Cerebellar cortex (tissue), 1 donor: Measurements from ENCODE around the gene GLRA1.
"Not testable (repeated sequence)": the region's sequence is repeated elsewhere in the genome, so short reads cannot be mapped to it uniquely, and the experiment has no call there.

ENCODE experiments used
- DNase-seq: peaks from one replicate; pipeline ENCODE4 v3.0.0-alpha.2; 2015; ENCODE audit warnings: low spot score

Gene GLRA1

GRCh38 chr5:151881621-151882225, 42.9 kb downstream of the GLRA1 start:
- DNase-seq: peak; percentile 79

DNA sequence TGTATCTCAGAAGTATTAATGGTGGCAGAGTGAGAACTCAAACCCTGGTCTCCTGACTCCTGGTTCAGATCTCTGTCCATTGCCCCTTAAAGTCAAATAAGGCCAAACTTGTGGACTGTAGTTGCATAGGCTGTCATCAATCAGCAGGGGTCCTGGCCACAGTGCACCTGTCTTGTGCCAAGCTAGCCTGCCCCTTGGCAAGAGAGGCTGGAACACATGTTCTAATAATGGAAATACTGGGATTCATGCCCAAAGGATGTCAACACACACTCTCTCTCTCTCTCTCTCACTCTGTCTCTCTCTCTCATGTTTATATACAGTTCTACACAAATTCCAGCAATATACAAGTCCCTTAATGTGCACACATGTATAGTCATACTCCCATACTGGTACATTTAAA, 44.3 kb downstream of the GLRA1 start:
- DNase-seq: peak; percentile 94

GRCh38 chr5:151873701-151874100, 51.0 kb downstream of the GLRA1 start:
- no peak for DNase-seq

DNA sequence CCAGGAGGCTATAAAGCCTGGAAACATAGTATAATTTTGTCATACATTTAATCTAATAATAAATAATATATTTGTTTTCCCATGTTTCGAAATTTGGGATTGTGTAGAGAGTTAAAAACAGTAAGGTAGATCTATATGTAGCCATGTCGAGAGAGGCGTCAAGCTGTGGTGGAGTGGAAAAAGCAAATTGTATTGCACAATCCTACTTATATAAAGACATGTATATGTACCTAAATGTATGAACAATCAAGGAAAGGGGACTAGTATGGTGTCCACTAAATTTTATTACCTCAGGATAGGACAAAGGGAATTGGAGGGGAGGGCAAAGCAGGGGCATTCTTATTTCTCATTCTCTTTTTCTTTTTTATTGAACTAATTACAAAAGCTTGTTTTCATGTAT, 52.0 kb downstream of the GLRA1 start:
- DNase-seq: no peak

DNA sequence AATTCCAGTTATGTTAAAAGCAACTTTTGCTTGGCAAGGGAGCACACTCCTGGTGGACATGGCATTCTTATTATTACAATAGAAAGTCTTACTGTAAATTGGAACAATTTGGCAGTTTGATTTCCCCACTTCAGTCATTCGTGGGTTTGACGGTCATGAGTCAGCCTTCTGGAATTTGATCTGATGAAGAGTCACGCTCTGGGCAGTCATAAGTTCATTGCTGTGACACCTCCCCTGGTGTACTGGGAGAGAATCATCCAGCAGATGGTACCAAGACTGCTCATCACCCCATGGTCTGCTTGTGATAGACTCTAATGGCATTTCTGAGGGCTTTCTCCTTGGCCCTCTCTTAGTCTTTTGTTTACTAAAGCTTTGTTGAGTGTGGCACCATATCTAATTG, 53.8 kb downstream of the GLRA1 start:
- DNase-seq: no peak

GRCh38 chr5:151870271-151870670, 54.4 kb downstream of the GLRA1 start:
- no peak for DNase-seq

- no peak for DNase-seq
These were observed 54.8 kb downstream of the GLRA1 start for GRCh38 chr5:151869843-151870242.

DNA sequence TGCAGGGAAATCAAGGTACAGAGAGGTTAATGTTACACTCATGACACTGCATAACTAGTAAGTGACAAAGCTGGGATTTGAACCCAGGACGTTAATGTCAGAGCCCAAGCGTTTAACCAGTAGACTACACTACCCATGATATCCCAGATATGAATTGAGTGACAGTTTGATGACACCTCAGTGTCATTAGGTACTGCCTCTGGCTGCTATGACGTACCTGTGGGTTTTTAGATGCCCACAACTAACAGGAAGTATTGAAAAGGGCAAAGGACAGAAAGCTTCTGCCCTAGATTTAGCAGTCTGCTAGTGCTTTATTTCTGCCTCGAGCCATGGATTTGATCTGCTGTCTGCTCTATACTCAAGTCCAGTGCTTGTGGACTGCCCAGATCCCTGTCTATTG, 56.2 kb downstream of the GLRA1 start:
- DNase-seq: no peak

- no peak for DNase-seq
These were observed 60.4 kb downstream of the GLRA1 start for GRCh38 chr5:151864061-151864748.

- DNase-seq: no peak
These were observed 61.1 kb downstream of the GLRA1 start for GRCh38 chr5:151863566-151863965.

DNA sequence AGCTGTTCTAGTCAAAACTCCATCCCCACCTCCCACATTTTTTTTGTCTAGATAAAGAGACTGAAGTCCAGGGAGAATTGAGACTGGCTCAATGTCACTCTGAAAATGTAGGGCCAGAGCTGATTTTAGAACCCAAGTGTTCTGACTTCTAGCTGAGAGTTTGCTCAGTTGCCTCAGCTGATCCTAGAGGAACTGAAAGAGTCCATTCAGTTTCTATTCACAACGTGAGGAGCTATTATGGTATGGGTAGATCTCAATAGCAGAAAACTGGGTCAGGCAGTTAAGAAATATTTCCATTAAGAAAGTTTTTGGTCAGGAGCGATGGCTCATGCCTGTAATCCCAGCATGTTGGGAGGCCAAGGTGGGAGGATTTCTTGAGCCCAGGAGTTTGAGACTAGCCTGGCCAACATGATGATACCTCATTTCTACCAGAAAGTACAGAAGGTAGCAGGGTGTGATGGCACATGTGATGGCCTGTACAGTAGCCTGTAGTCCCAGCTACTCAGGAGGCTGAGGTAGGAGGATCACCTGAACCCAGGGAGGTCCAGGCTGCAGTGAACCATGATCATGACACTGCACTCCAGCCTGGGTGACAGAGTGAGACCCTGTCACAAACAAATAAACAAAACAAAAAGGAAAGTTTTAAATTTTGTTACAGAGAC, 61.7 kb downstream of the GLRA1 start:
- no peak for DNase-seq

DNA sequence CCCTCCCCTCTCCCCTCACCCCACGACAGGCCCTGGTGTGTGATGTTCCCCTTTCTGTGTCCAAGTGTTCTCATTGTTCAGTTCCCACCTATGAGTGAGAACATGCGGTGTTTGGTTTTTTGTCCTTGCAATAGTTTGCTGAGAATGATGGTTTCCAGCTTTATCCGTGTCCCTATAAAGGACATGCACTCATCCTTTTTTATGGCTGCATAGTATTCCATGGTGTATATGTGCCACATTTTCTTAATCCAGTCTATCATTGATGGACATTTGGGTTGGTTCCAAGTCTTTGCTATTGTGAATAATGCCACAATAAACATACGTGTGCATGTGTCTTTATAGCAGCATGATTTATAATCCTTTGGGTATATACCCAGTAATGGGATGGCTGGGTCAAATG, 63.8 kb downstream of the GLRA1 start:
- DNase-seq: not testable (repeated sequence)

- no peak for DNase-seq
These were observed 67.8 kb downstream of the GLRA1 start for GRCh38 chr5:151856861-151857260.

- no peak for DNase-seq
These were observed 69.0 kb downstream of the GLRA1 start for GRCh38 chr5:151855701-151856100.

- no peak for DNase-seq
These were observed 76.8 kb downstream of the GLRA1 start for GRCh38 chr5:151847871-151848270.

GRCh38 chr5:151846765-151847164, 77.9 kb downstream of the GLRA1 start:
- no peak for DNase-seq

DNA sequence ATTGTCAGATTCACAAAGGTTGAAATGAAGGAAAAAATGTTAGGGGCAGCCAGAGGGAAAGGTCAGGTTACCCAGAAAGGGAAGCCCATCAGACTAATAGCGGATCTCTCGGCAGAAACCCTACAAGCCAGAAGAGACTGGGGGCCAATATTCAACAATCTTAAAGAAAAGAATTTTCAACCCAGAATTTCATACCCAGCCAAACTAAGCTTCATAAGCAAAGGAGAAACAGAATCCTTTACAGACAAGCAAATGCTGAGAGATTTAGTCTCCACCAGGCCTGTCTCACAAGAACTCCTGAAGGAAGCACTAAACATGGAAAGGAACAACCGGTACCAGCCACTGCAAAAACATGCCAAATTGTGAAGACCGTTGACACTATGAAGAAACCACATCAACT, 91.8 kb downstream of the GLRA1 start:
- DNase-seq: not testable (repeated sequence)

DNA sequence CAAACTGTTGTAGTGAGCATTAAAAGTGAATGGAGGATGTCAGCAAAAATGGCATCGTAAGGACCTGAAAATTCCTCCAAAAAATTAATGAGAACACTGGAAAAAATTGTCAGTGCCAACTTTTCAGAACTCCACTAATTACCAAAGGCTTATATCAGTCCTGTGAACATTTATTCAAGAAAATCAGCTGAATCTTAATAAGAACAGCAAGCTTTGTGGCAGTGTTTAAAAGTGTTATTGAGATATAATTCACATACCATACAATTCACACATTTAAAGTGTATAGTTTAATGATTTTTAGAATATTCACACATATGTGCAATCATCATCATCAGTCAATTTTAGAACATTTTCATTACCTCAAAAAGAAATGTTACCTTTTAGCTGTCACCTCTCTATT, 95.3 kb downstream of the GLRA1 start:
- no peak for DNase-seq

DNA sequence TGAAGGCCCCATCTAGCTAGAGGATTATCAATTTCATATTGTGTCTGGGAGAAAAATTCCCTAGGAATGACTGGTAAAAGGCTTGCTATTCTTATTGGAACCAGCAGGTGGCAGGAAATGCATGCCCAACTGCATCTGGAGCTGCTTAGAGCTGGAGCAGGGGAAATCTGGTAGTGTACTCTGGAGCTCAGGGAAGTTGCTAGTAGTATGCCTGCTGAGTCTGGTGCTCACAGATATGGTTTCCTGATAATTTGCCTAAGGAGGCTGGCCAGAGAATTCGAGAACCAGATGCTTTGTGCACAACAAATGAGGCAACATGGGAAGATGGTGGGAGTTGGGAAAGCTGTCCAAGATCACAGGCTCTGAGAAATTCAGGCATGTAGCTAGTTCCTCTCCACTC, 99.2 kb downstream of the GLRA1 start:
- peak; percentile 86 for DNase-seq

DNA sequence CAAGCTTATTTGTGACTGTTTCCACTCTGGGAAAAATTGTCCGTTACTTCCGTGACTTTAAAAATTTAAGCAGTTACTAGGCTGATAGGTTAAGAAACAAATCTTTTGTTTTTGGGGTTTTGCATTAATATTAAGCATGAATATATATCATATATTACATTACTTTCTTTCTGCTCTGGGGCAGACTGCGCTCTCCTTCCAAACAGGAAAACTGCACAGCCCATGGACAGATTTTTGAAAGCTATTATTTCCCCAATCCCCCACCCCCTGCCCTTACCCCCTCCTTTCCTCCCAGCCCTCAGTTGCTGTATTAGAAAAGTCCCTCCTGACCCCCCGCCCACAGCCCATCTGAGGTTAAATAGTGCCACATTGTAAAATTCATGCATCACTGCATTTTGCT, 102.5 kb downstream of the GLRA1 start:
- no peak for DNase-seq

DNA sequence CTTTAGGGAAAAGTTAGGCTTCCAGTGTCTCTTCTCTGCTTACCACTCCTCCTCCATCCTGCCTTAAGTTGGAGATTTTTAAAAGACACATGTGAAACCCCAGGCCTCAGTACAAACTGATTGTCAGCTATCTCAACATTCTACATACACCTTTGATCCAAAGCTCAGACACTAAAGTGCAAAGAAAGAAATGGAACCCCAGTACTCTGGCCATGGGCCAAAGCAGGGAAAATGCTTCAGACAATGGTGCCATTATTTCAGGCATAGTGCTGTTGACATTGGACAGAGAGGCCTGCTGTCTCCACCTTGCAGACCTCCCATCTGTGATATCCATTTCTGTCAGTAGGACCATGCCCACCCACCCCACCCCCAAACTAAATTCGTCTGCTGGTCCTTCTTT, 103.7 kb downstream of the GLRA1 start:
- no peak for DNase-seq

DNA sequence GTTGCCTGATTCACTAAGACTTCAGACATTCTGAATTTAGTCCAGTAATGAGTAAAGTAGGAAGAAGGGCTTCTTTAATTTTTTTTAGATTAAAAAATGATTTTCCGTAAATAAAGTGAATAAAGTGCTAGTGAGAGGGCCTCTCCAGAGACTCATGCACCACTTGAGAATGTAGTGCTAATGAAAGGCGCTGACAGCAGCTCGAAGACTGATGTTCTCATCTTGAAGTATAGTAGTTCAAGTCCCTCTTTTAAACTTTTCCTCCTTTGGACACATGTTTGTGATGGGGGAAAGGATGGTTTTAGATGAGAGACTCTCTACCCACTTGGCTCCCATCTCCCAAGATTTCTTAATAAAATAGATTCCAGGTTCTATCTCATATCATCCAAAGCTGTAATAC, 104.4 kb downstream of the GLRA1 start:
- DNase-seq: no peak

DNA sequence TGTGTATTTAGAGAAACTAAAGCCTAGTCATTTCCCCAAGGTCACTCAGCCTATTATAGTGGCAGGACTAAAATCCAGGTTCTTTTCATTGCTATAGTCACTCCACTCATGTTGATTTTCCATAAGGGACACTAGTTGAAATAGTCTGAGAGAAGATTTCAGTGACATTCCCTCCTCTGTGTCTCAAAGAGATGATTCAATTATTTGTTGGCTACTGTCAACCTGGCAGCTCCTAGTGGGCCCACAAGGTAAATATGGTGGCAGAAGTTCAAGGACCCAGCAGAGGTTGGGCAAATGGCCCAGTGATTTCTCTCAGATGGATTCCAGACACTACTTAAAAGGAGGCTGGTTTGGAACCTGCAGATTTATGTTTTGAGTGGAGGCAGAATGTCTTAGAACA, 104.8 kb downstream of the GLRA1 start:
- DNase-seq: peak; percentile 26

GRCh38 chr5:151815051-151815450, 109.6 kb downstream of the GLRA1 start:
- DNase-seq: no peak
